Prostate gland (tissue), 2 donors: ENCODE measurements around the gene ATP6V1F.

Experiments used
- CTCF ChIP-seq, 4 experiments: fragments of 200-600 bp in 2 of 4; fragments of 450-650 bp in 2 of 4; sonication (generic) in 2 of 4; IDR thresholded peaks; 1 replicate in 3 of 4; 2 replicates in 1 of 4; pipeline ENCODE4 v1.5.1; 2016 to 2019; ENCODE audit warnings: antibody characterized with exemption in 4 of 4, mild to moderate bottlenecking in 2 of 4, moderate library complexity in 2 of 4
- POLR2A ChIP-seq: fragments of 450-650 bp; IDR thresholded peaks from one replicate; pipeline ENCODE4 v1.6.1; 2016; ENCODE audit warnings: antibody characterized with exemption, mild to moderate bottlenecking
- POLR2AphosphoS5 ChIP-seq: sonication (generic); formaldehyde crosslinking; IDR thresholded peaks from one replicate; pipeline ENCODE4 v1.6.1; 2017; ENCODE audit warnings: antibody characterized with exemption

- no peak for TF ChIP-seq CTCF (IDR thresholded peaks at IDR 0.05)
- no peak for TF ChIP-seq POLR2AphosphoS5
- no peak for TF ChIP-seq POLR2A
Measured at GRCh38 chr7:128852537-128853254, 10.0 kb upstream of the ATP6V1F start.
